GM21576 (cell line): ENCODE data around the gene QRFP.
"Not testable (repeated sequence)": the region's sequence is repeated elsewhere in the genome, so short reads cannot be mapped to it uniquely, and the experiment has no call there.

Source experiments
- ATAC-seq: cut with Tn5 transposase; IDR thresholded peaks from one replicate; pipeline ENCODE4 v1.9.1; 2021; ENCODE audit warnings: mild to moderate bottlenecking, moderate library complexity; ENCODE audit not compliant: unreplicated experiment

Gene QRFP

GRCh38 chr9:130857864-130858738 lies 38.5 kb downstream of the QRFP start:
- ATAC-seq, result no peak

DNA sequence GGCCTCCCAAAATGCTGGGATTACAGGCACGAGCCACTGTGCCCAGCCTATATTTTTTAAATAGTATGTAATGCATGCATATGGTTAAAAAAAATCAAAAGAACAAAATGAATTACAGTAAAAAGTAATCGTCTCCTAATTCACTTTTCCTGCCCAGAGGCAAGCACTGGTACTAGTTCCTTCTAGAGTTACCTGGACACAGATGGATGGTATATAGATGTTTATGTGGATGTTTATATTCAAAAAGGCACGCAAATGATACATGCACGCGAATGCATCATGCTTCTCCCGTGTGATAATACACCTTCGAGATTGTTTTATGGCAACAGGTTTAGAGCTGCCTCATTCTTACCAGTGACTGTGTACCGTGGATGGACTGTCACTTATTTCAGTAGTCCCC lies 40.1 kb downstream of the QRFP start:
- no peak for ATAC-seq

DNA sequence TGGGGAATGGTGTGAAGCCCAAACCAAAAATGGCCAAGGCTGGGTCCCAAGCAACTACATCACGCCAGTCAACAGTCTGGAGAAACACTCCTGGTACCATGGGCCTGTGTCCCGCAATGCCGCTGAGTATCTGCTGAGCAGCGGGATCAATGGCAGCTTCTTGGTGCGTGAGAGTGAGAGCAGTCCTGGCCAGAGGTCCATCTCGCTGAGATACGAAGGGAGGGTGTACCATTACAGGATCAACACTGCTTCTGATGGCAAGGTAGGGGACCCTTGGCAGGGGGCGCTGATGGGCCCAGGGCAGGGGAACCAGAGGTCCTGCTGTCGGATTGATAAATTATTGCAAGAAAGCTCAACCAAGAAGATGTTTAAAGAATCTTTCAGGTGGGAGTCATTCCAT lies 41.8 kb downstream of the QRFP start:
- ATAC-seq, result no peak

- no peak for ATAC-seq
Observed at GRCh38 chr9:130854092-130854491, 42.5 kb downstream of the QRFP start.

DNA sequence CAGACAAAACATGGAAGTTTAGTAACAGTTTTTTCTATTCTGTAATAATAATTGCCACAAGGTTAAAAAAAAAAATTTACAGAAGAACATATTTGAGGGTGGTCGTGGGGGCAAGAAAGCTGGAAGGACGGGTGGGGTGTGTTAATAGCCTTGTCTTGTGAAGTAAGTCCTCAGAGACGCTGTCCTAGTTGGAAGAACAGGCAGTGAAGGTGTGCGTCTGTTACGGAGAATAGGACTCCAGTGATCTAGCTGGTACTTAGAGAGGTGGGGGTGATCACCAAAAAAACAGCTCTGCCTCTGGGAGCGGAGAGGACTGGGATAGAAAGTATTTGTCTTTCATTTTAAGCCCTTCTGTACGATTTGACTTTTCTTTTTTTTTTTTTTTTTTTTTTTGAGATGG lies 43.8 kb downstream of the QRFP start:
- no peak for ATAC-seq

DNA sequence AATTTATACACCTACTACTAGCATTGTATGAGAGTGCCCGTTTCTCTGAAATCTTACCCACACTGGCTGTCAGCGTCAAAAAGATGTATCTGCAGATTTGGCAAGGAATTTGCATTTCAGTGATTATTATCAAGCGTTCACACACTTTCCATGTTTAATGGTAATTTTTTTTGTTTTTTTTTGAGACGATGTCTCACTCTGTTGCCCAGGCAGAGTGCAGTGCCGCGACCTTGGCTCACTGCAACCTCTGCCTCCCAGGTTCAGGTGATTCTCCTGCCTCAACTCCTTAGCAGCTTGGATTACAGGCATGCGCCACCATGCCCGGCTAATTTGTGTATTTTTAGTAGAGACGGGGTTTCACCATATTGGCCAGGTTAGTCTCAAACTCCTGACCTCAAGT lies 47.3 kb downstream of the QRFP start:
- ATAC-seq, result no peak

DNA sequence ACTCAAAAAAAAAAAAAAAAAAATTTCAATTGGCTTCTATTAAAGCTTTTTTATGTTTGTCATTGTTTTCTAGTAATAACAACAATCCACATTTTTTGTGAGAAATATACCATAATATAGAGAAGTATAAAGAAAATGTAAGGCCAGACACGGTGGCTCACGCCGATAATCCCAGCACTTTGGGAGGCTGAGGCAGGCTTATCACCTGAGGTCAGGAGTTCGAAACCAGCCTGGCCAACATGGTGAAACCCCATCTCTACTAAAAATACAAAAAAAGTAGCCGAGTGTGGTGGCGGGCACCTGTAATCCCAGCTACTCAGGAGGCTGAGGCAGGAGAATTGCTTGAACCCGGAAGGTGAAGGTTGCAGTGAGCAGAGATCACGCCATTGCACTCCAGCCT lies 48.1 kb downstream of the QRFP start:
- not testable (repeated sequence) for ATAC-seq

- no peak for ATAC-seq
Observed at GRCh38 chr9:130847306-130848217, 49.0 kb downstream of the QRFP start.

DNA sequence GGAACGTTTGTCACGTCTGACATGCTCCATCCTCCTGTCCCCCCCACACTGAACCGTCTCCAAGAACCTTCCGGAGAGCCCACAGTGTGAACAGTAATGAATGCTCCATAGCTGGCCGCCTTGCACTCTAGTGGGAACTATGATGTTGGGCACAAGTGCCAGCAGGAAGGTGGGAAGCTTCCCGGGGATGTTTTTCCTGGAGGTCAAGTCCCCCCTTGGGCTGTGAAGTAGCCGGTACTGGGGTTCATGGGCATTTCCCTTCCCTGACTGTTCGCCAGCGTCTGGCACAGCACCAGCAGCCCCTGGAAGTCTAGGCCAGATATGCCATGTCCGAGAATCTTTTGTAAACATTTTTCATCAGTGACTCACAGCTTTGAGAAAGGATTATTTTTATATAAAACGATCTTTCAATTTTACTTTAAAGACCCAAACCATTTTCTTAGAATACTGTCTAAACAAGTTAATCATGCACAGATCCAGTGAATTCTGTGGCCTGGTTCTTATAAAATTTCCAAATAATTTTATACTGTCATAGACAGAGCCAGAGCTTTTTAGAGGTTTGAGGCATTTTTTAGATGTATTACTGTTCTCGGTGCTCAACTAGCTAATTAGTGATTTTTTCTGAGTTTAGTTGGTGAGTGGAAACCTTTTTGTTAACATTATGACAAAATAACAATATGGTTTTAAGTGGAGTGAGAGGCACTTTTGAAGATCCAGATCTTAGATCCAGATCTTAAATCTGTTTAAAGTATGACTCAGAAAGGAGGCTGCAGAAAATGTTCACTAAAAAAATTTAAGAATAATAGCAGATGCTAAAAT lies 49.9 kb downstream of the QRFP start:
- no peak for ATAC-seq

DNA sequence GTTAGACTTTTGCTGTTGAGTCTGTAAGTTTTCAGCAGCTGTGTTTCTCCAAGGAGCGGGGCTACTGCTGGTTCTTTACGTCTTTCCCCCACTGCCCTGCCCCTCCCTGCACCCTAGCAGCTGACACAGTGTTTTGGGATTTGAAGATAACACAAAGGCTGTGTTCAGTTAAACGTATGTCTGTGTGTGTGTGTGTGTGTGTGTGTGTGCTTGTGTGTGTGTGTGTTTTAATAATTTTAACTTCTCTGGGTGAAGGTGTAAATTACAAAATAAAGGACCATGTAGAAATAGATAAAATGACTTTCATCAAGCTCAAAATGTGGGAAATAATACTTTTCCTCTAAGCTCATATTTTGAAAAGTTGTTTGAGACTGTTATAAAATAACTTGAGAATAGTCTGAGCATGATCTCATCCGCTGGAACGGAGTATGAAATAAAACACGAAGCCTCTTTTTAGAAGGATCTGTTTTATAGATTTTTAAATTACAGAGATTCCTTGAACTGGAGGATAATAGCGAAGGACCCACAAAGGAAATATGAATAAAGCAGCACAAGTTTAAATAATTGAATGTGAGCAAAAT lies 50.6 kb downstream of the QRFP start:
- no peak for ATAC-seq

- ATAC-seq, result no peak
Observed at GRCh38 chr9:130845254-130845653, 51.4 kb downstream of the QRFP start.

DNA sequence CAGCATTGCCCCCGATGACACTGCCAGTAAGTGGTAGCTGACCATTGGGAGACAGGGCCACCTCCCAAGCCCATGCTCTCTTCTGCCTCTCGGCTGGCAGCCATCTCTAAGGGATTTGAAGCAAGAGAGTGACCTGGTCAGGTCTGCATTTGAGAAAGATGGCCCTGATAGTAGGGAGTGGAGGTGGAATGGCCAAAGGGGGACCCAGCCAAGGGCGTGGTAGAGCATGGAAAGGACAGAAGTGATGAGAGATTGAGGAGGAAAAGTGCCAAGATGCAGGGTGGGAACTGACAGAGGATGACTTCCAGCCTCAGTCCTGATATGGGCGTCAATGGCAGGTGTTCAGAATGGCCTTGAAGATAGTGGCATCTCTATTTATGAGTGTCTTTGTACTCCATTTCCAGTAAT lies 52.6 kb downstream of the QRFP start:
- ATAC-seq, result no peak

DNA sequence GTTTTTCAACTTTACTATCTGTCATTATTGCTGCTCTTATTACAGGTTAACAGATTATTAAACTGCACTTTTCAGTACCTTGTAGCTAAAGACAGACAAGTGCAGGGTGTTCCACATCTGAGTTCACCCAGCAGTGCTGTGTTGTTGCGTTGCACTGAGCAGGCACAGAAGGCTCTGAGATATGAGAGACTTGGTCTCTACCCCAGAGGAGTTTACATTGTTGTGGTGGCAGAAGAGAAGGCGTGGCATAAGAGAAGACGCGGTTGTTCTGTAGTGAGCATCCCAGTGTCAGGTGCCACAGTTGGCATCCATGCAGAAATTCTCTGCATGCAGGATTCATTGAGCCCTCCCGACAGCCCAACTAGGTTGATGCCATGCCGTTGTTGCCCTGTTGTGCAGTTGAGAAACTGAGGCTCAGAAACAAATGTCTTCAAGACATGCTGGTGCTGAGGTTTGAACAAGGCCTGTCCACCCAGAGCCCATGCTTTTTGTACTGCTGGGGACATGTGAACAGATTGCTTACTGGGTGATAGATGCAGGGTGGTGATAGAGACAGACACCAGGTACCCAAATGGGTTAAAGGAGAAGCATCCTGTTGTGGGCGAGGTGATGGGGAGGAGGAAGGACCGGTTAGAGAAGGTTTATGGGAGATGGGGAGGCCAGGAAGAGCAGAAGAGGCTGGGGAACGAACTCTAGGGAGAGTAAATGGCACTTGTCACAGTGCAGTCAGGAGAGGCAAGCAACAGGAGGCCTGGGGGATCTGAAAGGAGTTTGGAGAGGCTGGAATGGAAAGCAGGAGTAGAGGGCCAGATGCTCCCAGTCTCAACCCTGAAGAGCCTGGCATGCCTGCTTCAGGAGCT lies 53.3 kb downstream of the QRFP start:
- ATAC-seq, result no peak
